GM18519 (cell line): ENCODE results near the gene RNFT2.
"Not testable (repeated sequence)": the region's sequence is repeated elsewhere in the genome, so short reads cannot be mapped to it uniquely, and the experiment has no call there.

Experiments used
- ATAC-seq: cut with Tn5 transposase; IDR thresholded peaks from one replicate; pipeline ENCODE4 v1.9.1; 2021; ENCODE audit warnings: mild to moderate bottlenecking, moderate library complexity; ENCODE audit not compliant: unreplicated experiment, low FRiP score

The RNFT2 gene

GRCh38 chr12:116789562-116789961 lies 51.4 kb downstream of the RNFT2 start:
- ATAC-seq: not testable (repeated sequence)

- no peak for ATAC-seq
These were observed 52.0 kb downstream of the RNFT2 start for GRCh38 chr12:116790066-116790465.

GRCh38 chr12:116792403-116792802 lies 54.3 kb downstream of the RNFT2 start:
- no peak for ATAC-seq

GRCh38 chr12:116794725-116795124 lies 56.6 kb downstream of the RNFT2 start:
- no peak for ATAC-seq

GRCh38 chr12:116797885-116798284 lies 59.8 kb downstream of the RNFT2 start:
- no peak for ATAC-seq

GRCh38 chr12:116798719-116799118 lies 60.6 kb downstream of the RNFT2 start:
- no peak for ATAC-seq

GRCh38 chr12:116799955-116800354 lies 61.8 kb downstream of the RNFT2 start:
- ATAC-seq: no peak

- ATAC-seq: no peak
These were observed 62.8 kb downstream of the RNFT2 start for GRCh38 chr12:116800918-116801317.

- ATAC-seq: no peak
These were observed 63.9 kb downstream of the RNFT2 start for GRCh38 chr12:116802018-116802417.

- ATAC-seq: no peak
These were observed 65.1 kb downstream of the RNFT2 start for GRCh38 chr12:116803013-116803736.

- ATAC-seq: no peak
These were observed 65.9 kb downstream of the RNFT2 start for GRCh38 chr12:116804051-116804450.

- ATAC-seq: no peak
These were observed 68.8 kb downstream of the RNFT2 start for GRCh38 chr12:116806845-116807440.

- ATAC-seq: no peak
These were observed 69.4 kb downstream of the RNFT2 start for GRCh38 chr12:116807546-116807945.

GRCh38 chr12:116808113-116809105 lies 70.3 kb downstream of the RNFT2 start:
- ATAC-seq: no peak

GRCh38 chr12:116812238-116812637 lies 74.1 kb downstream of the RNFT2 start:
- no peak for ATAC-seq

GRCh38 chr12:116813271-116814041 lies 75.3 kb downstream of the RNFT2 start:
- no peak for ATAC-seq

- not testable (repeated sequence) for ATAC-seq
These were observed 76.7 kb downstream of the RNFT2 start for GRCh38 chr12:116814766-116815165.

- ATAC-seq: no peak
These were observed 80.3 kb downstream of the RNFT2 start for GRCh38 chr12:116818341-116818856.

GRCh38 chr12:116818948-116819832 lies 81.1 kb downstream of the RNFT2 start:
- peak; percentile 76 for ATAC-seq
